Measurements from ENCODE around the gene MIEN1.
"Not testable (repeated sequence)": the region's sequence is repeated elsewhere in the genome, so short reads cannot be mapped to it uniquely, and the experiment has no call there.

DNA sequence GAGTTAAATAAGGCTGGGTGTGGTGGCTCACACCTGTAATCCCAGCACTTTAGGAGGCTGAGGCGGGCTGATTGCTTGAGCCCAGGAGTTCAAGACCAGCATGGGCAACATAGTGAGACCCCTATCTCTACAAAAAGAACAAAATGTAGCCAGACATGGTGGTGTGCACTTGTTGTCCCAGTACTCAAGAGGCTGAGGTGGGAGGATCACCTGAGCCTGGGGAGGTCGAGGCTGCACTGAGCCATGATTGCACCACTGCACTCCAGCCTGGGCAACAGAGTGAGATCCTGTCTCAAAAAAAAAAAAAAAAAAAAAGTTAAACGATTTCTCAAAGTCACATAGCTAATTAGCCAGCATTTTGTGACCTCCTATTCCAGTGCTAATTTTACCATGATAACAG is 33.8 kb upstream of the MIEN1 start:
- TF ChIP-seq, protein P1, sequence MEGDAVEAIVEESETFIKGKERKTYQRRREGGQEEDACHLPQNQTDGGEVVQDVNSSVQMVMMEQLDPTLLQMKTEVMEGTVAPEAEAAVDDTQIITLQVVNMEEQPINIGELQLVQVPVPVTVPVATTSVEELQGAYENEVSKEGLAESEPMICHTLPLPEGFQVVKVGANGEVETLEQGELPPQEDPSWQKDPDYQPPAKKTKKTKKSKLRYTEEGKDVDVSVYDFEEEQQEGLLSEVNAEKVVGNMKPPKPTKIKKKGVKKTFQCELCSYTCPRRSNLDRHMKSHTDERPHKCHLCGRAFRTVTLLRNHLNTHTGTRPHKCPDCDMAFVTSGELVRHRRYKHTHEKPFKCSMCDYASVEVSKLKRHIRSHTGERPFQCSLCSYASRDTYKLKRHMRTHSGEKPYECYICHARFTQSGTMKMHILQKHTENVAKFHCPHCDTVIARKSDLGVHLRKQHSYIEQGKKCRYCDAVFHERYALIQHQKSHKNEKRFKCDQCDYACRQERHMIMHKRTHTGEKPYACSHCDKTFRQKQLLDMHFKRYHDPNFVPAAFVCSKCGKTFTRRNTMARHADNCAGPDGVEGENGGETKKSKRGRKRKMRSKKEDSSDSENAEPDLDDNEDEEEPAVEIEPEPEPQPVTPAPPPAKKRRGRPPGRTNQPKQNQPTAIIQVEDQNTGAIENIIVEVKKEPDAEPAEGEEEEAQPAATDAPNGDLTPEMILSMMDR (IDR thresholded peaks at IDR 0.05; ENCODE audit: low read depth, low read length): not testable (repeated sequence)
- TF ChIP-seq EZH2phosphoT487 (IDR thresholded peaks at IDR 0.05; ENCODE audit: low read depth): not testable (repeated sequence)

All from OCI-LY3 (cell line).